Activated CD4-positive, alpha-beta T cell treated with anti-CD3 and anti-CD28 coated beads, Interleukin-2, amount 50 U/mL, for 4 hours (primary cell): ENCODE results near the gene VEGFA.
"Not testable (repeated sequence)": the region's sequence is repeated elsewhere in the genome, so short reads cannot be mapped to it uniquely, and the experiment has no call there.

Source experiments
- DNase-seq, 2 experiments: peaks; one replicate each; pipeline ENCODE4 v3.0.0-alpha.2; 2020

The VEGFA gene

DNA sequence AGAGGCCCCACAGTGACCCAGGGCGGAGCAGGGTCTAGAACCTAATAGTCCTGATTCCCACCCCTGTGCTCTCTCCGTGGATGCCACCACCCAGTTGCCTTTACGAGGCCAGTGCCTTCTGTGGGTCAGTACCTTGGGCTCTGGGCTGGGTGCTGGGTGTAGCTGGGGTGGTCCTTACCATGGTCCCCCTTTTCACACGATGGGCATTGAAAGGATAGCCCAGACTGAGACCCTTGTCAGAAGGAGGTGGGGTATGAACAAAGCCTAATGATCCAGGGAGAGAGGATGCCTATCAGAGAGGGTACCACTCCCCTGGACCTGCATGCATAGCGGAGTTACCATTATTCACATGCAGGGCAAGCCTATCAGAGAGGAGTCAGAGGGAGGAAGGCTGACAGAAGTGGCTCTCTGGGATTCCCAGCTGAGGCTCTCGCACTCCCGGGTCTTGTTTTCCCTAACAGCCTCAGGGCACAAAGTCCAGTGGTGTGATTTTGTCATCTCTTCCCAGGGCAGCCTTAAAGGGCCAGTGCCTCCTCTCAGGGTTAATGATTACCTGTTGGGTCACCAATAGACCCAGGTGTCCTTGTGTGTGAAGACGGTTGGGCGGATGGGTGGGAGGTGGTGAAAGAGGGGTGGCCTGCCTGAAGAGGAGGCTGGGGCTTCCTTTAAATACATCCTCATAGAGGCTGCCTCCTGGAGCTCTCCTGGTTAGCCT is 36.2 kb downstream of the VEGFA start:
- no peak for DNase-seq

DNA sequence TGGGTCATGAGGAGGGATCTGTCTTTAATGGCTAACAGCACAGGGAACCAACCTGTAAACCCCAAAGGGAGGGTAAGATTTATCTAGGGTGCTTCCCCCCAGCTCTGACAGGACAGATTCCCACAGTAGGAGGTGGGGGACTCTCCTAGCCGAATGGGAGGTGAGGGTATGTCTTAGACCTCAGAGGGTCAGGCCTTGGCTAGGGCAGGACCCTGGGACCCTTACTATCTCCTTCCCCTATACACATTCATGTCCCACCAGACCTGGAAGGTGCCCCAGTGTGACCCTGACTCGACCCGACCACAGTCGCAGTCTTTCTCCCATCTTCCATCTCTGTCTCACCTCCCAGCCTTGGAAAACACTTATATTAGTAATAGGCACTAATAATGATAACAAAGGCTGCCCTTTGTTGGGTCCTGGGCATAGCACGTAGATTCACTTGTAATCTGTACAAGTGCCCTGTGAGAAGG is 36.8 kb downstream of the VEGFA start:
- no peak for DNase-seq

DNA sequence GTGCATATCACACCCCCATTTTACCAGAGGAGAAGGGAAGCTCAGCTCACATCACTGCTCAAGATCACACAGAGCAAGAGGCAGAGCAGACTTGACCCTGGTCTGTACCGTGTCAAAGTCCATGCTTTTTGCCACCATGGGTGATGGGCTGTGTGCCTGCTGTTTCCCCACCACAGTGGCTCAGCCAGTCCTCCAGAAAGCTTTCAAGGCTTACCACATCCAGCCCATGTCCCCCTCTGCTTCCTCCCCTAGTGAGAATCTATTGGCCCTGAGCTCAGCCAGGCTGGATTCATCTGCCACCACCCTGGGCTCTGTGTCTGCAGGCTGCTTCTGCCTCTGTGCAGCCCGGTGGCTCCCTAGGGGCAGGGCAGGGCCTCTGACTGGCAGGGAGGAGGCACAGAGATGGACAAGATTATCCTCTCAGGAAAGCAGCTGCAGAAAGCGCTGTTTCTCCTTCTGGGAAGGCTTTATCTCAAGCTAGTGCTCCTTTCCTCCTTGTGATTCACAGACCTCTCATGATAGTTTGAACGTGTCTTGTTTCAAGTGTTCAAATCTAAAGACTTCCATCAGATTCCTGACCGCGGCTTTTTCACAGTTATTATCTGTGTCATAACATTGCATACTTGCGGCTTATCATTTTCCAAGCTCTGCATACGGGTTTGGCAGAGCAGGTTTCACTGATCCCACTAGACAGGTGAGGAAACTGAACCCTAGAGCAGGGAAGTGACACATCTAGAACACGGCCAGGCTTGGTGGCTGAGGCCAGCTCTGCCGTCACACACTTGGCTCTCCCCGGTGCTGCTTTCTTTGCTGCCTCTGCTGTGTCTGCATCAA is 37.4 kb downstream of the VEGFA start:
- DNase-seq = no peak

DNA sequence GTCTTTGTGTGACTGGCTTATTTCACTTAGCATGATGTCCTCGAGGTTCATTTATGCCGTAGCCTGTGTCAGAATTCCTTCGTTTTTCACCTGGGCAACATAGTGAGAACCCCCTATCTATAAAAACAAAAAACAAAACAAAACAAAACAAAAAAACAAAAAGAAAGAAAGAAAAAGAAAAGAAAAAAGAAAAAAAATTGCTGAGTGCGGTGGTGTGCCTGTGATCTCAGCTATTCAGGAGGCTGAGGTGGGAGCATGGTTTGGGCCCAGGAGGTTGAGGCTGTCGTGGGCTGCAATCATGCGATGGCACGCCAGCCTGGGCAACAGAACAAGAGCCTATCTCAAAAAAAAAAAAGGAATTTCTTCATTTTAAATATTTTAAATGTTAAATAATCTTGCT is 38.4 kb downstream of the VEGFA start:
- no peak for DNase-seq

DNA sequence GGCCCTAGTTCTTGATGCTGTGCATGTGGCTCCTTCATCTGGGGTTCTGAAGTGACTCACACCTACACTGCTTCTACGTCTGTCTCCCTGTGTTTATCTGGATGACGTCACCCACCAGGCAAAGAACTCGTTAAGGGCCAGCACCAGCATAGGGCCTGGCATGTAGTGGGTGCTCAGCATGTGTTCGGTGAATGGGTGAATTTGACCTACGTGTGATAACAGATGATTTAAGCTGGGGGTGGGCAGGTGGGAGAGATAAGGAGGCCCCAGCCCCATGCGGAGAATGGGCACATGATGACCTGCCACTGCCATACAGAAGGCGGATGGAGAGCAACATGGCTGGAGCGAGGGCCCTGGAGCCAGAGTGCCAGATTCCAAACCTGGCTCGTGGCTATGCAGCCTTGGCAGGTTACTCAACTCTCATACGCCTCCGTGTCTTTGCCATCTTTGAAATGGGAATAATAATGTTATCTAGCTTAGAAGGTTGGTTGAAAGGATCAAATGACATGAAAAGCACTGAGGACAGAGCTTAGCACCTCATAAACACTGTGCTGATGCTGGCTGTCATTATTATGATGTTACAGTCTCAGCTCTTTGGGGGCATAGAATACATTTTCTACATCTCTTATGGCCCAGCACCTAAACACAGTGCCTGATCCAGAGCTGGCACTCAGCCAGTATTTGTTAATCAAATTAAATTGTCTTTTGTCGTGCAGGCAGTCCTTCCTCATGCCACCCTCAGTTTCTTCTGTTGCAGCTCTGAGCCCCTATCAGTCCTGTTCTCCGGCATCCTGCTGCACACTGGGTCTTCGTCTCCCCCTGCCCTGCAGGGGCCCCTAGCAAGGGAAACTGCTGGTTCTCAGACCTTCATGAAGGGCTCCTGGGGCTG is 39.6 kb downstream of the VEGFA start:
- DNase-seq = no peak

DNA sequence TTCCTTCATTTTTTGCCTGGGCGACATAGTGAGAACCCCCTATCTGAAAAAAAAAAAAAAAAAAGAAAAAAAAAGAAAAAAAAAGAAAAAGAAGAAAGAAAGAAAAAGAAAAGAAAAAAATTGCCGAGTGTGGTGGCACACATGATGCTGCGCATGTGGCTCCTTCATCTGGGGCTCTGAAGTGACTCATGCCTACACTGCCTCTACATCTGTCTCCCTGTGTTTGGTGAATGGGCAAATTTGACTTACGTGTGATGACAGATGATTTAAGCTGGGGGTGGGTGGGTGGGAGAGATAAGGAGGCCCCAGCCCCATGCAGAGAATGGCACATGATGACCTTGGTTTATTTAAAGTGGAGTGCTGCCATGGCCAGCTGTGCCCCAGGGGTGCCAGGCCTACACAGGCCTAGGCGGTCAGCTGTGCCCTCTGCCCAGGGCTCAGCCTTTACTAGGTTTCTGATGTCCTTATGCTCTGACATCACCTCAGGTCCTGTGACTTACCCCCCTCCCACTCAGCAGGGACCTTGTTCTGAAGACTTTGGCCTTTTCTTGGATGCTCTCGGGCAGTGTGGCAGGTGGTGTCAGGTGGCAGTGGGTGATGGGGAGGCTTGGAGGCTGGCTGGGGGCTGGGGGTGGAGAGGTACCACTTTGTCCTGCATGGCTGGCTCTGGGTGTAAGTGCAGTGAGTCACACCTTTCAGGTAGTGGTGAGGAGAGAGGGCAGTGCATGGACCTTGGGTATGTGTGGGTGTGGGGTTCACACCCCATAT is 41.1 kb downstream of the VEGFA start:
- no peak for DNase-seq

DNA sequence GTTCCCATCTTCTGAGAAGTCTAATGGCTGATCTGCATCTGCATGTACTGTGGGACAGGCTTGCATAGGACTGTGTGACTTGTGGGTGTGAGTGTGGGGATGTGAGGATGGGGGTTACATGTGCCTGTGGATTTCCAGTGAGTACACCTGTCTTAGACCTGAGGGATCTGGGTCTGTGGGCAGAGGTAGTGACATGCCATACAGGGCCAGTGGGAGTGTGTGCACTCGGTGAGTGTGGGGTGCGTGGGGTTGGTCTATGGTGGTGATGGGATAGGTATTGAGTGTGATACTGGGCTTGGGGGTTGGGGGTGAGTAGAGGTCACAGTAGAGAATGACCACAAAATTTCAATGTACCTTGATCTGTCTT is 41.7 kb downstream of the VEGFA start:
- no peak for DNase-seq

DNA sequence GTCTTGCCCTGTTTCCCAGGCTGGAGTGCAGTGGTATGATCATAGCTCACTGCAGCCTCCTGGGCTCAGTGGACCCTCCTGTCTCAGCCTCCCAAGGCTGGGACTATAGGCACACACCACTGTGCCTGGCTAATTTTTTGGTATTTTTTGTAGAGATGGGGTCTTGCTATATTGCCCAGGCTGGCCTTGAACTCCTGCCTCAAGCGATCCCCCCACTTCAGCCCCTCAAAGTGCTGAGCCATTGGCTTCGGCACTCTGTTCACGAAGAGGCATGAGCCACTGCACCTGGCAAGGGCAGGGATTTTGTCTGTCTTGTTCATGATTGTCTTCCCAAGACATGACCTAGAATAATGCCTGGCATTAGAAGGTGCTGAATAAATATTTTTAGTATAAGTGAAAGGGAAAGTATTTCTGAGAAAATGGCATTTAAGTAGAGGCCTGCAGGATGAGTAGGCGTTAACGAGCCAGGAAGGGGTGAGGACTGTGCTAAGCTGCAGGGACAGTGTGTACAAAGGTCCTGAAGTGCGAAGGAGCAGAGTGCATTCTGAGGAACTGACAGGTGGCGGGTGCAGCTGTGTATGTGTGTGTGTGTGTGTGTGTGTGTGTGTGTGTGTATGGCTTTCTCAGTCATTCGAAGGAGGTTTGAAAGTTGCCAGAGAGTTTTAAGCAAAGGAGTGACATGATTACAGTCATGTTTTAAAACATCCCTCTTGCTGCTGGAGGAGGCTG is 43.0 kb downstream of the VEGFA start:
- DNase-seq = no peak

DNA sequence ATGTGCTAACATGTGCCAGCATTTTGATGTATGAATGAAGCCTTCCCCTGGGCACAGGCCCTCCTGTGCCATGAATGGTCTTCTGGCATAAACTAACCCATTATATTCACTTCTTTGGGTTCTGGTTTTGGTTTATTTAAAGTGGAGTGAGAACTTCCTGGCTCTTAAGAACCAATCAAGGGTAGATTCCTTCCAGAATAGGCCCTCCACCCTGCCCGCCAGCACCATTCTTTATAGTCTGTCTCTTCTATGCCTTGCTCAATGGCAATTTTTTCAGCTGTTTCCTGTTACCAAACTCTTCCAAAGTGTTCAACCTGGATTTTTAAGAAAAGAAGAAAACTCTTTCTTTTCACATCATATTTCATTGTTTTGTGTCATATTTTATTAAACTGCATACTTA is 44.1 kb downstream of the VEGFA start:
- no peak for DNase-seq

DNA sequence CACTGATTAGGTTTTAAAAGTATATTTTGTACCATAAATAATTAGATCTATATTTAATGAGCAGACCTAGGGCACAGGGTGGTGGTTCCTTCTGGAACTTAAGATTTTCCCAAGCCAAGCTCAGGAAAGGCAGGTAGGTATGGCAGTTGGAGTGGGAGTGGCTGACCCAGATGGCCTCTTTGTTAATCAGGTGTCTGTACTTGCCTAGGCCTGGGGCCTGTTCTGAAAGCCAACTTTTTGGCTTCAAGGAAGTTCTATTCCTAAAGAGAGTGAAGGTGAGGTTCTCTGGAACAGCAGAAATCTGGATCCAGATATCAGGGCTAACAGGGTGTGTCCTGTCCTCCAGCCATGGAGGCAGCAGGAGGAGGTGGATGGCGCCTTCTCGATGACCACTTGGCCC is 44.9 kb downstream of the VEGFA start:
- no peak for DNase-seq

DNA sequence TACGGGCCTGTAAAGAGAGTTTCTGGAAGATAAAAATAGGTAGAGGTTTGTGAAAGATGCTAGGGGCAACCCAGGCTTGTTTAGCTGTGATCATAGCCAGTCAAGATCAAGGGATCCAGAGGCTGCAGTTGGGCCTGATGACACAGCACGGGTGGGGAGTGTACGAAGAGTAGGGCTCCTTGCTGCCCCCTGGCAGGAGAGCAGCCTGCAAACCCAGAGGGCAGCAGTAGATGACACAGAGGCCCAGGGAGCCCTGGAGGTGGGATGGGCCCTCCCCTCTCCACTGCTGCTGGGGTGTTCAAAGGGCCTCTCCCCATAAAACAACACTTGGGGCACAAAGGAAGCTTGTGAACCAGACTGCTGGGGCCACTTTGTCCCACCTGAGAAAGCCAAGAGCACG is 47.2 kb downstream of the VEGFA start:
- peak in 1 of 2 experiments; percentile 8 for DNase-seq

DNA sequence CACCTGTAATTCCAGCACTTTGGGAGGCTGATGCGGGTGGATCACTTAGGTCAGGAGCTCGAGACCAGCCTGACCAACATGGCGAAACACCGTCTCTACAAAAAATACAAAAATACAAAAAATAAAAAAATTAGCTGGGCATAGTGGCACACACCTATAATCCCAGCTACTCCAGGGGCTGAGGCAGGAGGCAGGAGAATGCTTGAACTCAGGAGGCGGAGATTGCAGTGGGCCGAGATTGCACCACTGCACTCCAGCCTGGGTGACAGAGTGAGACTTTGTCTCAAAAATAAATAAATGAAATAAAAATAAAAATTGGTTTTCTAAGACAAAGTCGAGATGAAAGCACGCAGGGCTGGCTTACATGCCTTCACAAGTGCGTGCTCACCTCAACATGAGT is 49.0 kb downstream of the VEGFA start:
- DNase-seq = not testable (repeated sequence)

DNA sequence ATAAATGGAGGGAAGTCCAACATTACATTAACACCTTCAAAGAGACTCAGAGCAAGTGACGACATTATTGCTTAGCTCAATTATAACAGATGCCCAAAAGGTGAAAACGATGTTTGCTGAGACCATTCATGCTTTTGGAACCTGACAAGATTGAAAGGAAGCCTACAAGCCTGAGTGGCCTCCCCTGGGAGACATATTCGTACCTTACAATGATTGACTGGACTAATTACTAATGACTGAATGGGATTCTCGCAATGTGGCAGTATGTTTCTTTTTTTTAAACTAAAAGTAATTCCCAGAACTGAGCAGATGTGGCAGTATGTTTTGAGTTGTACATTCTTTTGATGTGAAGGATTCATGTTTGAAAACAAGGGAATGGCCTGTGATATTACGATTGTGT is 49.9 kb downstream of the VEGFA start:
- no peak for DNase-seq

DNA sequence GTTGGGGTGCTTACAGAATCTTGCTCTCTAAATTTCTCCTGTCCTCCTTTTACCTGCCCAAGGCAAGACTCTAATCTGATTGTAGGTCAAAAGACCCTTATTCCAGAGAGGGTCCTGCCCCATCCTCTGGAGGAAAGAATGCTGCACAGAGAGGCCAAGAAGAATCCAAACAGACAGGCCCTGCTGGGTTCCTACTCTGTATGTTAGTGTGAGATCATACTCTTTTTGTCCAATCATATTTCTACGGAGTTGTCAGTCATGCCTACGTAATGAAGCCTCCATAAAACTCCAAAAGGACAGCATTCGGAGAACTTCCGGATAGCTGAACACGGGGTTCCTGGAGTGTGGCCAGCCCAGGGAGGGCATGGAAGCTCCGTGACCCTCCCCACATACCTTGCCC is 50.5 kb downstream of the VEGFA start:
- no peak for DNase-seq

DNA sequence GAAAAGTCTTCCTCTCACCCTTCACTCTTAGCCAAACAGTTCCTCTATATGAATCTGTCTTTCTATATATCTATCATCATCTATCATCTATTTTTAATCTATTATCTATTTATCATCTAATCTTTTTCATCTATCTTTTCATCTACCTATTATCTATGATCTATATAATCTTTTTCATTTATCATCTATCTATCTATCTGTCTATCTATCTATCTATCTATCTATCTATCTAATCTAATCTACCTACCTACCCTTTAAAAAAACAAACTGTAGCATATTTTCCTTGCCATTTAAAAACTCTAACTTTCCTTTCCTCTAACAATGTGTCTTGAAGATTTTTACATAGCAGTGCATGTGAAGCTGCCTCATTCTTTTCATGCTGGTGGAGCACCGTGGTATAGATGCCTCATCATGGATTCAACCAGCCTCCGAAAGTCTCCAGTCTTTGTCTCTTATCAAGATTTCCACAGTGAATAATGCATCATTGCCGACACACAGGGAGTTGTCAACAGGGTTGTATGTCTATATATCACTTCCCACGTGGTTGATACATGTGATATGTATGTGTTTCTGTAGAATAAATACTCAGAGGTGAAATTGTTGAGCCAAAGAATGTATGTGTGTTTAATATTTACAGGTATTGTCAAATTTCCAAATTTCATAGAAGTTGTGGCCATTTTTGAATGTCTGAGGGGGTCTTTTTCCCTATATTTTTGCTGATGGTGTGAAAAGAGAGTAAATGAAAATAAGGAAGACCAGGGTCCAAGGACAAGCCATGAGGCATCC is 51.3 kb downstream of the VEGFA start:
- no peak for DNase-seq

DNA sequence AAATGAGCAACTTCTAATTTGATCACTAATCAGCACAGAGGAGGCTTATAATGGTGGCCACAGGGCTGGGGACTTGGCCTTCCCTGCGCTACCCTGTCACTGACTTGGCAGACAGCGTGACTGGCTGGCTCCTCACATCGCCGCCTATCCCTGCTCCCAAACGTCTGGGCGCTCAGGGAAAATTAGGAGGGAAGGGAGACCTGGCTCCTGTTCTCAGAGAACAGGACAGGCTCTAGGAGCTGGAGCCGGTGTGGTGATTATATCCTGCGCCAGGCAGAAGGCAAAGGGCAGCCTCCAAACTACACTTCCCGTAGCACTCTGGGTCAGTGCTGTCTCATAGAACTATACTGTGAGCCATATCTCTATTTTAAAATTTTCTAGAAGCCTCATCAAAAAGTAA is 53.4 kb downstream of the VEGFA start:
- DNase-seq = no peak

DNA sequence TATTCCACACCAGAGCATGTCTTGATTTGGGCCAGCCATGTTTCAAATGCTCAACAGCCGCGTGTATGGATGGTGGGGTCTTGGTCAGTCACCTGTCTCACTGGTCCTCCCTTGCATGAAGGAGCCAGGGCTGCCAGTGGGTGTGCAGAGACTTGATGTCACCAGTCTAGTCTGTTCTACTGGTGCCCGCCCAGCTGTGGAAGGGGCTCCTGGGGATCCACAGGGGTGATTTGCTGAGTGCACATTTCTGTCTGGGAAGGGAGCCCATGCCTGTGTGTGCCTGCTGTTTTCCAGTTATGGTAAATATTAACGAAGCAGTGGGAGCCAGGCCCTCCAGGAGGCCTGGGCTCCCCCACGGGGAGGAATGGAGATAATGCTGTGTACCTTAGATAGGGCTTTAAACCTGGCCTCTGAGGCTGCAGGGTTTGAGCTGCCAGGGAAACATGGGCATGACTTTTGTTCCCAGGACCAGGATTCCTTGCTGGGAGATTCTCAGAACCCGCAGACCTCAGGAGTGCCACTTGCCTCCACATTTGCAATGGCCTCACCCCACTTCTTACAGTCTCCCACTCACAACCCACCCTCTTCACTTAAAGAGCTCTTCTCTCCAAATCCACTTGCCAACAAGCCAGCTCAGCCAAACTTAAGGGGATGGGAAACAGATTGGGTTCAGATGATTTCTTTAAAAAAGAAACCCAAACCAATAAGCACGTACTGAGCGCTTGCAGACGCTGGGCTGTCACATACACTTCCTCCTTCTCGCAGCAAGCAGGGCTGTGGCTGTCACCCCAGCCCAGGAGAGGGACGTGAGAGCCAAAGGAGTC is 54.1 kb downstream of the VEGFA start:
- DNase-seq = no peak

DNA sequence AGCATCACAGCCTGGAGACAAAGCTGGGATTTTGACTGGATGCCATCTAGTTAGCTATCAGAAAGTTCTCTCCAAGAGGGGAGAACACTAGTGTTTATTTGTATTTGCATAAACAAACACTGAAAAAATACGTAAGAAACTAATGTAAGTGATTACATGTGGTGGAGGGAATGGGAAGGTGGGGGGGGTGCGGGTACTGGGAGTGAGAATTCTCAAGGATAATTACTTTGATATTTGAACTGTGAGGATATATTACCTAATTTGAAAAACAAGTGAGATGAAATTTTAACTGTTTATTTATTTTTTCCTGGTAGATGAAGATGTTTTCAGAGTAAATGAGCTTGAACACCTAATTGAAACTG is 54.7 kb downstream of the VEGFA start:
- DNase-seq = no peak

DNA sequence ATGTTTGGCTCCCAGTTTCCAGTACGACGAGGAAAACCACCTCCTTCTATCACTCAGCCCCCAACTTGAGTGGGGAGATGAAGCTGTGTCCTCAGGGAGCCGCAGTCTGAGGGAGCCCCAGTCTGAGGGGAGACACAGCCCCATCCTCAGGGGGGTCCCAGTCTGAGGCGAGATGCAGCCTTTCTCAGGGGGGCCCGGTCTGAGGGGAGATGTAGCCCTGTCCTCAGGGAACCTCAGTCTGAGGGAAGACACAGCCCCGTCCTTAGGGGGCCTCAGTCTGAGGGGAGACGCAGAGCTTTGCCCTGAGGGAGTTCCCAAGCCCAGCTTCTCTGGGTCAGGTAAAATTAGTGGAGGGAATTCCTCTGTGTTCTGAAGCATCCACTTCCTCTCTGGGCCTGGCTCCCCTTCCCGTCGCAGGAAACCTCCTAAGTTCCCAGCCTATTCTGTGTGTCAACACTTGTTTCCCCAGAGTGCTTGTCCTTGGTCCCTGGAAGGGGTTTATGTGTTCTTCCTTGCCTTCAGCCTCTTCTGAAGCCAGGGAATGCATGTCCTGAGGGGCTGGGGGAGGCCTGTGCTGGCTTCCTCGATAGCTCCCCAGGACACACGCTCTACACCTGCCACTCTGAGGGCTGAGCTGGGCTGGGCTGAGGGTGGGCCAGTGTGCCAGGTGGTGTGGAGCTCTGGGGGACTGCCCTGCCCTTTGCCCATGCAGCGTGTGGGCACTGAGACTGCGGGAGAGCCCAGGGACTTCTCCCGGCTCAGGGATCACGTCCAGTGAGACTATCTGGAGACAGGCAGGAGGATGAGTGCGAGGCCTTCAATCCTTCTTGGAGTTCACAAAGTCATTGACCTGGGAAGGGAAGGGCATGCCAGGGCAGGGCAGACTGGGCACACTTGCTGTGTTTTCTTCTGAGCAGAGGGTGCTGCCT is 55.4 kb downstream of the VEGFA start:
- DNase-seq = no peak
